Epidermal melanocyte (primary cell): ENCODE results near the gene ATP8B4.

Experiments used
- DNase-seq: peaks from one replicate; pipeline ENCODE4 v3.0.0; 2011; ENCODE audit warnings: low spot score; ENCODE audit not compliant: insufficient read length

The ATP8B4 gene

GRCh38 chr15:49900006-49900902, 218.8 kb downstream of the ATP8B4 start:
- no peak for DNase-seq

- no peak for DNase-seq
Measured at GRCh38 chr15:49898575-49899283, 220.3 kb downstream of the ATP8B4 start.

DNA sequence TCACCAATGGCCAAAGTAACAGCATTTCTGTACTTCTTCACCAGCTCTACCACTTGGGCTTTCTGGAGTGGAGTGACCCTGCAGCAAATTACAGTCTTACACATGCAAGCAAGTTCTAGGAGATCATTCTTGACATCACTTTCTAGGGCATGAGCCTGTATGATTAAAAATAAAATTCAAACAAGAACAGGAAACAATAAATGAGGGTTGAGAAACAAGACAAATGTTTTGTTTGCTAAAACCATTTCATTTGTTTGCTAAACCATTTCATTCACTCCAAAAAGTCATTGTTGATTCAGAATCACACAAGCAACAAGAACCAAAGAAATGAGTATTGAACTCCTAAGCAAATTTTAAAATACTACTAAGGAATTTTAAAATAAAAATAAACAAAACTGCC, 220.9 kb downstream of the ATP8B4 start:
- no peak for DNase-seq

GRCh38 chr15:49895347-49896223, 223.4 kb downstream of the ATP8B4 start:
- no peak for DNase-seq

GRCh38 chr15:49890689-49891088, 228.3 kb downstream of the ATP8B4 start:
- DNase-seq = no peak

DNA sequence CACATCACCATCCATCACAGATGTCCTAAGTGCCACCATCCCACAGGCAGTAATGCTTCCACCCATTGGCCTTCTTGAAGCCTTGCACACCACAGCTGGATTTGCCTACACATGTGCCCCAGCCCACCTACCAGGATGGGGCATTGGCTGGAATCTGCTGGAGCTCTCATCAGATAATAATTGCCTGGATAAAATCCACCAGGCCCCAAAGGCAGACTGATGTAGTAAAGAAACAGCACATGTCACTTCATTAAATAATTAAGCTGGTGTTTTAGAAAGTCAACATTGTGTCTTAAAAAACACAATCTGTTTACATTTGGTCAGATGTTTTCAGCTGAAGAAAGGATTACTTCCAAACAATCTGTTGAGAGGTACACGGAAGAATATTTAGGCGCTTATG, 229.5 kb downstream of the ATP8B4 start:
- DNase-seq = no peak

- DNase-seq = no peak
Measured at GRCh38 chr15:49888734-49889133, 230.3 kb downstream of the ATP8B4 start.

DNA sequence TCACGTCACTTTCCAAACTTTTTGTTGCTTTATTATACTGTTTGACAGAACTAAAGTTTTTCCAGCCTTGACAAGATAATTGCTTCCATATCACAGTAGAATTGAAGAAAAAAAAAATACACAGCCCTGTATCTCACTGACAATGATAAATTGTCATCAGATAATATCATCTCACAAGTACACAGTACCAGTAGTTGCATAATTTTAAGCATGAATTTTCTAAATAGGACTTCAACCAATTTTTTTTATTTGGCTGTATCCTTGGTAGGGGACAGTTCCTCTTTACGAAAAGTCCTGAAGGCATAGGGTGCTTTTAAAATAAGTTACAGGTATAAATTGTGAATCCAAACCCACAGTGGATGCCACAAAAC, 230.7 kb downstream of the ATP8B4 start:
- no peak for DNase-seq

GRCh38 chr15:49887659-49888322, 231.2 kb downstream of the ATP8B4 start:
- DNase-seq = no peak

GRCh38 chr15:49883121-49883520, 235.9 kb downstream of the ATP8B4 start:
- no peak for DNase-seq

- no peak for DNase-seq
Measured at GRCh38 chr15:49881866-49882265, 237.2 kb downstream of the ATP8B4 start.

DNA sequence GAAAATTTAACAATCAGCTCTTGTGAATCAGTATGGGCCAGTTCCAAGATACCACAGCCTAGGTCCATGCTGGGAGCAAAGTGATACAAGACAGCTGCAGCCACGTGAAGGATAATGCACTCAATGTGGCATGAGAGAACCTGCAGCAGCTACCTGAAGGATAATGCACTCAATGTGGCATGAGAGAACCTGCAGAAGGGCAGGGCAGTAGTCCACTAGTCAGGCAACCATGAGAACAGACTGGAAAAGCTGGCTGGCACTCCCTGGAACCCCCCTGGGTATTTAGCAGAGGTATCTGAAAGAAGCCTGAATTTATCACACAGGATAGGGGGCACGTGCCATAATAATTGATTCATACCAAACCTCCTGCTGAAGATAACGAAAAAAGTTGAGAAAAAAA, 237.6 kb downstream of the ATP8B4 start:
- no peak for DNase-seq

GRCh38 chr15:49877873-49878521, 241.0 kb downstream of the ATP8B4 start:
- DNase-seq = no peak

DNA sequence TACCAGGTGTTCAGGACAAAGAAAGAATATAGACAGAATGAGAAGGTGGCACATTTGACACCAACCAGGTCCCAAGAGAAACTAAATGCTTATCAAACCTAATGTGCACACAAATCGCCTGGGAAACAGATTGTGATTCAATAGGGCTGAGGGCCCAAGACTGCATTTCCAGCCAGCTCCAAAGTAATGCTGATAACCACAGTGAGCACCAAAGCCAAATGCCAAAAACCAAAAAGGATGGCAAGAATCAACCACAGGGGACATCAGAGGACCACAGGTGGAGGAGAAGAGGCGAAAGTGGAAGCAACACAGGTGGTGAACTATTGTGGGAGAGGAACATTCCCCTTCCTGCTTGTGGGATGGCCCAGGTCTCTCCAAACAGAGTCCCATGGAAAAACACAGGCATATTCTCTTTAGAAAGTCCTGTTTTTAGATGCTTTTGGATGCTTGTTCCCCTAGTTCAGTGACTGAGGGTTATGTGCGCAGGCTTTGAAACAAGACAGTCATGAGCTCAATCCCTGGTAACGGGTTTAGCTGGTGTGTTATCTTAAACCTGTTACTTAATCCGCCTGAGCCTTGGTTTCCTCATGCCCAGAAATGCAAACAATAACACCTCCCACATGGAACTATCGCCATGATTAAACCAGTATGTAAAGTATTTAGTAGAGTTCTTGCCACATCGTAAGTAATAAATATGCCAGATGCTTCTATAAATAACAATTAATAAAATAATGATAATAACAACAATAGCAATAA, 241.7 kb downstream of the ATP8B4 start:
- DNase-seq = no peak

GRCh38 chr15:49876401-49877038, 242.5 kb downstream of the ATP8B4 start:
- no peak for DNase-seq

DNA sequence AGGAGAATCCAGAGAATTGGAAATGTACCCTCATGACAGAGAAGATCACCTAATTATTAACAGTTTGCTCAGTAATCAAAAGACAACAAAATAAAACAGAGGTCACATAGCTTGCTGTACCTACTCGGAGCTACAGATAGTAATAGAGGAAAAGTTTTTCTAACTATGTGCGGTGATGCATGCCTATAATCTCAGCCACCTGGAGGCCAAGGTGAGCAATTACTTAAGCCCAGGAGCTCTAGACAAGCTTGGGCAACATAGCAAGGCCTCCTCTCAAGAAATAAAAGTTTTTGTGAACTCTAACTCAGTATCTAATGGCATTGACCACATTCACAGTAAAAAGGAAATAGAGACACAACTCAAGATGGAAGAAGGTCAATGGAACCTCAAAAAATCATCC, 243.6 kb downstream of the ATP8B4 start:
- DNase-seq = no peak

- no peak for DNase-seq
Measured at GRCh38 chr15:49870472-49870871, 248.6 kb downstream of the ATP8B4 start.

- DNase-seq = no peak
Measured at GRCh38 chr15:49868348-49868747, 250.7 kb downstream of the ATP8B4 start.

- DNase-seq = no peak
Measured at GRCh38 chr15:49865925-49866757, 252.9 kb downstream of the ATP8B4 start.
